GM12891 (cell line): ENCODE data around the gene RAB9A.
A peak's percentile ranks its signal among the peaks of the same experiment; 100 is the strongest.

ENCODE experiments used
- DNase-seq: peaks from one replicate; pipeline ENCODE4 v3.0.0; 2011; ENCODE audit warnings: low spot score; ENCODE audit not compliant: insufficient read length
- FAIRE-seq: peaks from 2 replicates; lab custom pipeline; 2011; peaks lifted over from hg19 to GRCh38; lab: Jason Lieb, UNC
- PAX5 ChIP-seq: IDR thresholded peaks from 2 replicates; pipeline ENCODE4 v1.6.1; 2011; ENCODE audit warnings: low read length, moderate library complexity, mild to moderate bottlenecking; ENCODE audit not compliant: insufficient read depth, severe bottlenecking
- POLR2A ChIP-seq: IDR thresholded peaks from 2 replicates; pipeline ENCODE4 v1.6.1; 2011; ENCODE audit warnings: low read depth, low read length, control low read depth
- POLR2AphosphoS5 ChIP-seq: IDR thresholded peaks from 2 replicates; pipeline ENCODE4 v1.6.1; 2011; ENCODE audit warnings: low read depth, low read length, control low read depth
- POU2F2 ChIP-seq: IDR thresholded peaks from 2 replicates; pipeline ENCODE4 v1.6.1; 2011; ENCODE audit warnings: low read depth, mild to moderate bottlenecking, control low read depth, low read length, moderate library complexity
- SPI1 ChIP-seq: IDR thresholded peaks from 2 replicates; pipeline ENCODE4 v1.6.1; 2011; ENCODE audit warnings: low read depth, low read length, control low read depth
- TAF1 ChIP-seq: IDR thresholded peaks from 2 replicates; pipeline ENCODE4 v1.6.1; 2011; ENCODE audit warnings: low read depth, low read length, control low read depth

Gene RAB9A

GRCh38 chrX:13734278-13735172 is 45.6 kb downstream of the RAB9A start, which contains the start of the genes OFD1 and TRAPPC2:
TSS of gene OFD1 (plus strand) at chrX:13734748. CDS start at chrX:13735072, 324 bp downstream.
TSS of gene TRAPPC2 (minus strand) at chrX:13734620. CDS start at chrX:13719963, 14,657 bp downstream.
- DNase-seq (peak; percentile 60), FAIRE-seq (peak; percentile 99)
- TF ChIP-seq POLR2AphosphoS5, result peak; percentile 57; the same call in 1 of the 2 replicates
- no peak for TF ChIP-seq SPI1
- peak; percentile 80 for TF ChIP-seq POLR2A
- TF ChIP-seq PAX5, result peak; percentile 69
- TF ChIP-seq POU2F2, result peak; percentile 2; the same call in 1 of the 2 replicates
- TF ChIP-seq TAF1, result 0 out of 2 replicates have a peak, but pooled peaks have one; percentile 31

- DNase-seq (no peak), FAIRE-seq (peak; percentile 9)
- TF ChIP-seq POU2F2 (no peak), TAF1 (no peak), SPI1 (no peak), POLR2AphosphoS5 (no peak), POLR2A (no peak), PAX5 (no peak)
These were observed 52.8 kb downstream of the RAB9A start for GRCh38 chrX:13741695-13742094.

GRCh38 chrX:13742397-13743176 is 53.7 kb downstream of the RAB9A start:
- FAIRE-seq (peak; percentile 98), DNase-seq (peak; percentile 8)
- no peak for TF ChIP-seq SPI1
- no peak for TF ChIP-seq TAF1
- TF ChIP-seq POLR2AphosphoS5, result no peak
- TF ChIP-seq POU2F2, result 0 out of 2 replicates have a peak, but pooled peaks have one; percentile 60

DNA sequence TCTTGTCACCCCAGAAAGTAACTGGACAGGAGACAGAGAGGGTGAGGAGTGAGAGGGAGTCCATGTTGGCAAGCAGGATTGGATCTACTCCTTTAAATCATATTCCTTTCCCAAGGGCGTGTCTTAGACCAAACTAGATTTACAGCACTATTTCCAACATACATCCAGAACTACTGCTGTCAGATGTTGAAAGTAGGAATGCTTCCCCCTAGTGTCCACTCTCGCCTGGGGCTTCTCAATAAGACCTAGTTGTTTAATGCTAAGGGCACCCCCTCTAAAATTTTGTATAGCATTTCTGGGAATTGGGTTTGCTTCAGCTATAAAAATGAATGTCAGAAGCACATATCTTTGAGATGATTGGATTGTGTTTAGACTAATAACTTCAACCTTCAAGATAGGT is 58.9 kb downstream of the RAB9A start:
- FAIRE-seq (no peak), DNase-seq (no peak)

DNA sequence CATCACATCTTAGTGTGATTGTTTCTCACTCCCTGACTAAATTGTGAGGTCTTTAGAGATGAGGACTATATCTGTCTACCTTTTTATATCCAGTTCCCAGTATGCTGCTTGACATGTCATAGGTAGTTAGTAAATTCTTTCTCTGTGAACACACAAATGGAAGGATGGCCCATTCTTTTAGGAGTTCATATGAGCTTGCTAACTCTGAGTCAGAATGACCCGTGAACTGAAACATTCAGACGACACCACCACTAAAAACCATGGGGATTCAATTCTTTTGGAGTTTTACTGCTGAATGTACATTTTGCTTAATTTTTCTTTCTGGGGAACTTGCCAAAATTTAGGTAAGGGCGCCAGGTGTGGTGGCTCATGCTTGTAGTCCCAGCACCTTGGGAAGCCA is 59.6 kb downstream of the RAB9A start:
- FAIRE-seq (no peak), DNase-seq (no peak)
- TF ChIP-seq POU2F2, result no peak
- TF ChIP-seq TAF1, result no peak
- no peak for TF ChIP-seq POLR2AphosphoS5
- no peak for TF ChIP-seq POLR2A
- TF ChIP-seq SPI1, result no peak
- TF ChIP-seq PAX5, result no peak

More for the DNA sequence above, 58.9 kb downstream of the RAB9A start:
- TF ChIP-seq PAX5 (no peak), POLR2A (no peak), POU2F2 (no peak), POLR2AphosphoS5 (no peak), SPI1 (no peak)

DNA sequence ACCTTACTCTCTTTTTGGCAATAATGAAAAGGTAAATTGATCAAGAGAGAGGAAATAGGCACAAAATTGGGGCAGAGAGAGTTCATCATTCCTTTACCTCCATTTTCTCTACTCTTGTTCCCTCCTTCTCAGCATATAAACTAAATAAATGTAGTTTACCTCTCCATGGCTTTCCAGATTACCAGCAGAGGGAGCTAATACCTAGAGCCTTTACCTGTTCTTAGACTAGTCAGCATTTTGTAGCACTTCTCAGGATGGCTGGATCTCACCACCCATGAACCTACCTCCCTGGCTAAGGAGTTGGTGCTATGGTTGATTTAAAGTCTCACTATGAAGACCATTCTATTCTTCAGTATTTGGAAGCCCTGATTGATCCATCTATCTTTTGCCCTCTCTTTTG is 61.3 kb downstream of the RAB9A start:
- FAIRE-seq (peak; percentile 52), DNase-seq (no peak)
- no peak for TF ChIP-seq SPI1
- TF ChIP-seq POLR2A, result no peak
- no peak for TF ChIP-seq POU2F2
- TF ChIP-seq PAX5, result no peak

DNA sequence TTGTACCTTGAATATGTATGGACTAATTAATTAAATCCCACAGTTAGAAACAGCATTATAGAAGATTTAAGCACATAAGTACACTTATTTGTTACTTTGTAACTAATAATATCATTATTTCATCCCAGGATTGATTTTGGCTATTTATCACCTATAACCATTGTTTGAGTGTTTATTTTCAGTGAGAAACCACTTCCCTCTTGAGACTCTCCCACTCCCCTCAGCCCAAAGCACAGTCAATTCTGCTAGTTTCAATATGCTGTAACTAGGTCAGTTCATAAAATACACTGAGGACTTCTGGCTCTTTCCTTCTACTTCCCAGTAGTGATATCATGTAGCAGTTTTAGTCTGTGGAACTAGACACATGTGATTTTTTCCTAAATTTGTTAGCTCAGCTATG is 61.9 kb downstream of the RAB9A start:
- no peak for TF ChIP-seq POLR2AphosphoS5
- peak; percentile 81 for TF ChIP-seq SPI1
- DNase-seq, result no peak
- peak; percentile 71 for FAIRE-seq

- FAIRE-seq (peak; percentile 85), DNase-seq (no peak)
- no peak for TF ChIP-seq PAX5
- TF ChIP-seq SPI1, result no peak
- TF ChIP-seq POLR2A, result no peak
These were observed 63.2 kb downstream of the RAB9A start for GRCh38 chrX:13752141-13752540.

DNA sequence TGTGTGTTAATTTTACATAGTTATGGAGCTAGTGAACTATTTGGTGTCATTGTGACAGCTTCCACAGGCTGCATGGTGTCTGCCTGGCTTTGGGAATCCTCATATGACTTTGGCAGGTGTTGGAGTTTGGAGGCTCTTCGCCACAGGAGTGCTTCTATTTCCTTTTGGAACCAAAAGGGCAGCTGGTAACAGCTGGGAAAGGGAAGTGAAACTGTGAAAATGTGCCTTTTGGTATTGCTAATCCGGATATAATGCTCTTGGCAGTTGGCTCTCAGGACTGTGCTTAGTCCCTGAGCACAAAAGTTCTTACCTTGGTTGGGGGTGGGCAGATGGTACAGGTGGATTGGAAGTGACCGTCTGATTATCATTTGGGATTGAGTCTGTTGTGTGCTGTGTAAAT is 63.7 kb downstream of the RAB9A start:
- DNase-seq, result no peak
- FAIRE-seq, result peak; percentile 98
- TF ChIP-seq POLR2A, result no peak
- TF ChIP-seq SPI1, result peak; percentile 96
- TF ChIP-seq PAX5, result no peak

DNA sequence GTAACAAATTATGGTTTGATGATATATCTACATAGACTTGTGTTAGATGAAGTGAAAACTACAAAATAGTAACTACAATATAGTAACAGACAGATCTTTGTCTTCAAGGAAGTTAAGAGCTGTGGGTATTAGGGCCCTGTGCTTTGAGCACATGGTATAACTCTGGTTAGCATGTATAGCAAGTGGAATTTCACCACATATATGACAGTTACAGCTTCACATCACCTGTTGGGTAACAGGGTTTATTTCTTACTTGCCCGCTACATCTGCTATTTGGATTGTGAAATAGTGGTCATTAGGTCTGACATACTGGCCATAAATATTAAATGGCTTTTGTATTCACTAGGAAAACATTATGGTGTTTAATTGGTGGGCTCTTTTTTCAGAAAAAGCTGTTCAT is 65.8 kb downstream of the RAB9A start:
- peak; percentile 35 for FAIRE-seq
- no peak for DNase-seq
- TF ChIP-seq TAF1 (no peak), SPI1 (no peak), POU2F2 (no peak), POLR2A (no peak), PAX5 (no peak)
